Measurements from ENCODE around the gene TPSG1. TPM values are rescaled to one million over a fixed set of nuclear protein-coding genes. Genes with fewer than 3 reads are reported as not detected.

The TPSG1 gene
- polyA plus RNA-seq, 1 donor (not counting 4 experiments of a cell fraction or from before 2014, with no cell fraction given) = not detected

GRCh38 chr16:1208239-1208830 is 16.7 kb downstream of the TPSG1 start:
- Histone ChIP-seq H3K36me3 (ENCODE audit: control insufficient read depth in 2 of 2, extremely low read depth in 1 of 2, insufficient read depth in 2 of 2, low read length in 2 of 2) (no peaks in the 10 kb centered on the region), H3K27me3 (ENCODE audit: control insufficient read depth, extremely low read depth, insufficient read depth, low read length) (peaks cover 23% of the 10 kb centered on the region), H3K9me1 (ENCODE audit: control insufficient read depth, extremely low read depth, insufficient read depth, low read length) (no peaks in the 10 kb centered on the region), H3K4me1 (ENCODE audit: control insufficient read depth, extremely low read depth, insufficient read depth, low read length) (no peaks in the 10 kb centered on the region), H3K9me3 (ENCODE audit: control insufficient read depth, low read depth, low read length) (peaks cover 2% of the 10 kb centered on the region), H3K9ac (ENCODE audit: control insufficient read depth, extremely low read depth, insufficient read depth, low read length) (no peak overlapping the region), H3K4me3 (ENCODE audit: control insufficient read depth in 2 of 3, extremely low read depth in 1 of 3, insufficient read depth in 2 of 3, low read depth in 1 of 3, low read length in 3 of 3) (no peak overlapping the region), H2AFZ (ENCODE audit: control insufficient read depth, low read length) (no peak overlapping the region), H3K27ac (ENCODE audit: control insufficient read depth, insufficient read depth, low read length) (no peak overlapping the region), H4K20me1 (ENCODE audit: control insufficient read depth, extremely low read depth, insufficient read depth, low read length) (no peaks in the 10 kb centered on the region), H3K79me2 (ENCODE audit: control insufficient read depth, insufficient read depth, low read length) (no peaks in the 10 kb centered on the region), H3K4me2 (ENCODE audit: control insufficient read depth, extremely low read depth, insufficient read depth, low read depth, low read length) (no peak overlapping the region)
- dilution Hi-C loops (cut with MboI; ENCODE audit: extremely low pct_ligation_motif_present, low sequenced_read_pairs) = no loop called here
- DNase-seq (ENCODE audit: low read depth, low spot score) = no peak
- FAIRE-seq = no peak
- TF ChIP-seq EZH2 (IDR thresholded peaks at IDR 0.05; ENCODE audit: low read length) = no peak
- TF ChIP-seq CTCF (optimal IDR thresholded peaks at IDR 0.05 in 1 of 3, IDR thresholded peaks at IDR 0.05 in 1 of 3, conservative IDR thresholded peaks at IDR 0.05 in 1 of 3; ENCODE audit: extremely low read depth in 1 of 3, insufficient read depth in 2 of 3, low read length in 3 of 3) = no peak

- no peak for FAIRE-seq
- H2AFZ ChIP-seq (ENCODE audit: control insufficient read depth, low read length) = no peak overlapping the region
- no peak overlapping the region for H3K9ac ChIP-seq (ENCODE audit: control insufficient read depth, extremely low read depth, insufficient read depth, low read length)
- dilution Hi-C loops (cut with MboI; ENCODE audit: extremely low pct_ligation_motif_present, low sequenced_read_pairs) = no loop called here
- no peak overlapping the region for H3K4me3 ChIP-seq (ENCODE audit: control insufficient read depth in 2 of 3, extremely low read depth in 1 of 3, insufficient read depth in 2 of 3, low read depth in 1 of 3, low read length in 3 of 3)
- H4K20me1 ChIP-seq (ENCODE audit: control insufficient read depth, extremely low read depth, insufficient read depth, low read length) = no peaks in the 10 kb centered on the region
- no peaks in the 10 kb centered on the region for H3K9me1 ChIP-seq (ENCODE audit: control insufficient read depth, extremely low read depth, insufficient read depth, low read length)
- no peaks in the 10 kb centered on the region for H3K36me3 ChIP-seq (ENCODE audit: control insufficient read depth in 2 of 2, extremely low read depth in 1 of 2, insufficient read depth in 2 of 2, low read length in 2 of 2)
- no peaks in the 10 kb centered on the region for H3K4me1 ChIP-seq (ENCODE audit: control insufficient read depth, extremely low read depth, insufficient read depth, low read length)
- H3K79me2 ChIP-seq (ENCODE audit: control insufficient read depth, insufficient read depth, low read length) = no peaks in the 10 kb centered on the region
- H3K4me2 ChIP-seq (ENCODE audit: control insufficient read depth, extremely low read depth, insufficient read depth, low read depth, low read length) = no peak overlapping the region
- peaks cover 23% of the 10 kb centered on the region for H3K27me3 ChIP-seq (ENCODE audit: control insufficient read depth, extremely low read depth, insufficient read depth, low read length)
- no peak overlapping the region for H3K27ac ChIP-seq (ENCODE audit: control insufficient read depth, insufficient read depth, low read length)
- no peak for TF ChIP-seq CTCF (optimal IDR thresholded peaks at IDR 0.05 in 1 of 3, IDR thresholded peaks at IDR 0.05 in 1 of 3, conservative IDR thresholded peaks at IDR 0.05 in 1 of 3; ENCODE audit: extremely low read depth in 1 of 3, insufficient read depth in 2 of 3, low read length in 3 of 3)
- no peak for TF ChIP-seq EZH2 (IDR thresholded peaks at IDR 0.05; ENCODE audit: low read length)
- no peak for DNase-seq (ENCODE audit: low read depth, low spot score)
- no peaks in the 10 kb centered on the region for H3K9me3 ChIP-seq (ENCODE audit: control insufficient read depth, low read depth, low read length)
These were observed 18.3 kb downstream of the TPSG1 start for GRCh38 chr16:1206786-1207185.
